Hippocampal formation (tissue), 2 donors: Measurements from ENCODE around the gene GPR55.
"Not testable (repeated sequence)": the region's sequence is repeated elsewhere in the genome, so short reads cannot be mapped to it uniquely, and the experiment has no call there.

Source experiments
- DNase-seq, 2 donors: peaks; one replicate each; lab custom pipeline; 2025; lab: John Stamatoyannopoulos, UW

The GPR55 gene

GRCh38 chr2:230950874-230951339 is 25.9 kb upstream of the GPR55 start:
- DNase-seq: no peak

GRCh38 chr2:230949966-230950873 is 25.2 kb upstream of the GPR55 start:
- DNase-seq: no peak

GRCh38 chr2:230947908-230948365 is 22.9 kb upstream of the GPR55 start:
- no peak for DNase-seq

GRCh38 chr2:230947235-230947576 is 22.2 kb upstream of the GPR55 start:
- no peak for DNase-seq

- no peak for DNase-seq
These were observed 21.6 kb upstream of the GPR55 start for GRCh38 chr2:230946429-230947234.

- DNase-seq: no peak
These were observed 19.8 kb upstream of the GPR55 start for GRCh38 chr2:230944757-230945372.

- no peak for DNase-seq
These were observed 19.1 kb upstream of the GPR55 start for GRCh38 chr2:230944123-230944653.

GRCh38 chr2:230942920-230943896 is 18.2 kb upstream of the GPR55 start:
- DNase-seq: peak; percentile 37 to 42

- DNase-seq: no peak
These were observed 17.3 kb upstream of the GPR55 start for GRCh38 chr2:230942371-230942770.

GRCh38 chr2:230941202-230942180 is 16.4 kb upstream of the GPR55 start:
- no peak for DNase-seq

- no peak for DNase-seq
These were observed 15.4 kb upstream of the GPR55 start for GRCh38 chr2:230940471-230940815.

GRCh38 chr2:230939691-230940470 is 14.8 kb upstream of the GPR55 start:
- no peak for DNase-seq

GRCh38 chr2:230939066-230939591 is 14.1 kb upstream of the GPR55 start:
- no peak for DNase-seq

GRCh38 chr2:230938516-230939065 is 13.5 kb upstream of the GPR55 start:
- no peak for DNase-seq

- DNase-seq: no peak
These were observed 13.1 kb upstream of the GPR55 start for GRCh38 chr2:230938098-230938497.

GRCh38 chr2:230937362-230937761 is 12.3 kb upstream of the GPR55 start:
- no peak for DNase-seq

GRCh38 chr2:230936243-230936642 is 11.2 kb upstream of the GPR55 start:
- not testable (repeated sequence) for DNase-seq

- no peak for DNase-seq
These were observed 10.0 kb upstream of the GPR55 start for GRCh38 chr2:230935130-230935430.
